Astrocyte of the hippocampus (primary cell): ENCODE results near the gene OR2V2.
"Not testable (repeated sequence)": the region's sequence is repeated elsewhere in the genome, so short reads cannot be mapped to it uniquely, and the experiment has no call there.

Experiments
- DNase-seq: peaks from one replicate; pipeline ENCODE4 v3.0.0; 2011; ENCODE audit warnings: low read depth, low spot score

Gene OR2V2

DNA sequence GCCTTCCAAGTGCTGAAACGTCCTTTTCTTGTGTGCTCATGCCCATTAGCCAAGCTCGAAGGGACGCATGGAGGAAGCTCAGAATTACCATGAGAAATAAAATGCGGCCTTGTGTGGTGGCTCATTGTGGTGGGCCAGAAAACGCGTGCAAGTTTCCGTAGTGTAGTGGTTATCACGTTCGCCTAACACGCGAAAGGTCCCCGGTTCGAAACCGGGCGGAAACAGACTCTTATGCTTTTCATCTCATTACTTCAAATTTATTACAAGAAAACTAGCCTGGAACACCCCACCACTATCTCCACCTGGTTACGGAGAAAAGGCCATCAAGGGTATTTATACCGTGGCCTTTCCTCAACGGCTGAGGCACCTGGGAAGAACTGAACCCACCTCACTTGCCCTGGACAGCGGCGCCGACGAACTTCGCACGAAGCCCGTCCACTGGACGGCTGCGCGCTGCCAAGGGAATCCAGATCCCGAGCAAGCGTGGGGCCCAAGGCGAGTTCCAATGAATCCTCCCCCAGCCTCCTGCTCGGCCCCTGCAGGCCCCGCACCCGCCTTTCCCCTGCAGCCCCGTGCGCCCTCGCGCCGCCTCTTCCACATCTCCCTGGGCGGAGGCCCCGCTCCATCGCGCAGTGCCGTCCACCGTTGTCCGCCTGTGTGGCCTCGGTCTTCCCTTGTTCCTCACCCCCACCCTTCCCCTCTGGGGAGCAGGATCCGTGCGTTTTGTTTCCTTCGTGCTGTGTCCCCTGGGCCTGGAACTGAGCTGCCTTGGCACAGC lies 22.3 kb downstream of the OR2V2 start:
- DNase-seq = peak; percentile 60

DNA sequence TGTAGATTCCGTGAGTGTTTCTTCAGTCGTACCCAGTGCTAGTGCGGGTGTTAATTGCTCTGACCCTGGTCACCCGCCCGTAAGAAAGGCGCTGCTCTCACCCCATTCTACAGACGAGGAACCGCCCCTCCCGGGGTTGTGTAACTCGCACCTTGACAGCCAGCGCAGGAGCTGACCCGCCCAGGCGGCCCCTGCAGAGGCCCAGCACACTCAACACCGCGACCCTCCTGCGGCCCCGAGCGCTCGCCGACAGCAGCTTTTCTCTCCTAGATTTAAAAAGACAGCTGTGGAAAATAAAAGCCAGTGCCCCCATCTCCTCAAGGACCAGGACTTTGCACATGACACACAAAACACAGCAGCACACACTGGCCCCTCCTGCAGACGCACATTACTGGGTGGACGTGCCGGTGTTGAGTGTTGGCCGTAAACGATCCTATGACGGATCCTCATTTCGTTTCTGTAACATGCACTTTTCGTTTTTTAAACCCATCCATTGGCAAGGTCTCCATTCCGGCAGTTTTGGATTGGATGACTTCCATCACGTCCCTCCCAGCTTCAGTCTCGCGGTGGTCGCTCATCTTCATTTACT lies 22.9 kb downstream of the OR2V2 start:
- DNase-seq = no peak

DNA sequence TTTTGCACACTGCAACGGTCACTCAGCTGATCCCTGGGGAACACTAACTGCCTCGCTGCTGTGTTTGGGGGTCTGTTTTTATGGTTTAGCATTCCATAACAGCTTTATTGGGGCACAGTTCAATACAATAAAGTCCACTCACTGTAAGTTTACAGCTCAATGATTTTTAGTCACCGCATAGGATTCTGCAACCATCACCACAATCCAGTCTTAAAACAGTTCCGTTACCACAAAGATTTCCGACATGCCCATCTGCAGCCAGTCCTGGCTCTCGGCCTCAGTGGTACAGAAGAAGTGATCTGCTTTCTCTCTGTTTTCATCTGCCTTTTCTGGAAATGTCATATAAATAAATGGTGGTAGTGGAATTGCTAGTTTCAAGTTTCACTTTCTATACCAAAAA lies 23.6 kb downstream of the OR2V2 start:
- DNase-seq = peak; percentile 63

DNA sequence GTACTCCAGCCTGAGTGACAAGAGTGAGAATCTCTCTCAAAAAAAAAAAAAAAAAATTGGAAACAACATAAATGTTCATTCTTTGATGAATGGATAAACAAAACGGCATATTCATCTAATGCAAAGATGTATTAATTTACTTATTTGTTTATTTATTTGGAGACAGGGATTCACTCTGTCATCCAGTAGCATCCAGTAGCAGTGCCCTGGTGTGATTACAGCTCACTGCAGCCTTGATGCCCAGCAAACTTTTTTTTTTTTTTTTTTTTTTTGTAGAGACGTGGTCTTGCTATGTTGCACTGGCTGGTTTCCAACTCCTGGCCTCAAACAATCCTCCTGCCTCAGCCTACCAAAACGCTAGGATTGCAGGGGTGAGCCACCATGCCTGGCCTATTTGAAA lies 24.4 kb downstream of the OR2V2 start:
- DNase-seq = no peak

DNA sequence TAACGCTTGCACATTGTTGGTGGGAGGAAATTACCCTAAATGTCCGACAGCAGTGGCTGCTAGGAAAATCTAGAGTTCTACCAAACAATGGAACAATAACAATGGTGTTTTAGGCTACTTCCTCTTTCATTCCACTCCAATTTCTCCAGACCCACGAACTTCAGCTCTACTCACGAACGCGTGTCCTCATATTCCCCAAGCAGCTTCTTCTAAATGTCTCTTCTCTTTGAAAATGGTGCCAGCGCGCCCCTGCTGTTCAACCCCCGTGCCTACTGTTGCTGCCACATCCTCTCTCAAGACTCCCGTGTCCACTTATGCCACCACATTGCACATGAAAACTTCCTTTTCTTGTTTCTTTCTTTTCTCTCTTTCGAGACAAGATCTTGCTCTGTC lies 25.6 kb downstream of the OR2V2 start:
- DNase-seq = no peak

DNA sequence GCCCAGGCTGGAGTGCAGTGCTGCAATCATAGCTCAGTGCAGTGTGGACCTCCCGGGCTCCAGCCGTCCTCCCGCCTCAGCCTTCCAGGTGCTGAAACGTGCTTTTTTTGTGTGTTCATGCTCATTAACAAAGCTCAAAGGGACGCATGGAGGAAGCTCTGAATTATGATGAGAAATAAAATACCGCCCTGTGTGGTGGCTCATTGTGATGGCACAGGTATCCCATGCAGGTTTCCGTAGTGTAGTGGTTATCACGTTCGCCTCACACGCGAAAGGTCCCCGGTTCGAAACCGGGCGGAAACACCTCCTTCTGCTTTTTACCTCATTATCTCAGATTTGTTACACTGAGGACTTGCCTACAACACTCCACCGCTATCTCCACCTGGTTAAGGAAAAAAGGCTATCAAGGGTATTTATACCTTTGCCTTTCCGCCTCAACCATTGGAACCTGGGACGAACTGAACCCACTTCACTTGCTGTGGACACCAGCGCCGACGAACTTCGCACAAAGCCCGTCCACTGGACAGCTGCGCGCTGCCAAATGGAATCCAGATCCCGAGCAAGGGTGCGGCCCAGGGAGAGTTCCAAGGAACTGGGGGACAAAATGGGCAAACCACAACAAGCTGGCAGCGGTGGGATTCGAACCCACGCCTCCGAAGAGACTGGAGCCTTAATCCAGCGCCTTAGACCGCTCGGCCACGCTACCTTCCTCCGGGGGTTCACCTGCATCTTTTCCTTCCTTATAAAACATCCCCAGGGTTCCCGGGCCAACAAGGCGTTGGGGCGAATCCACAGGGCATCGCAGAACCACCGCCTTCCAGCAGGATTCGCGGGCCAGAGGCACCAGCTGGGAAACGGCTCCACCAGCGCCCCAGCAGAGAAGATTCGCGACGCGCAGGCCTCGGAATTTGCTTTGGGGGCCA lies 26.3 kb downstream of the OR2V2 start:
- peak; percentile 42 for DNase-seq

DNA sequence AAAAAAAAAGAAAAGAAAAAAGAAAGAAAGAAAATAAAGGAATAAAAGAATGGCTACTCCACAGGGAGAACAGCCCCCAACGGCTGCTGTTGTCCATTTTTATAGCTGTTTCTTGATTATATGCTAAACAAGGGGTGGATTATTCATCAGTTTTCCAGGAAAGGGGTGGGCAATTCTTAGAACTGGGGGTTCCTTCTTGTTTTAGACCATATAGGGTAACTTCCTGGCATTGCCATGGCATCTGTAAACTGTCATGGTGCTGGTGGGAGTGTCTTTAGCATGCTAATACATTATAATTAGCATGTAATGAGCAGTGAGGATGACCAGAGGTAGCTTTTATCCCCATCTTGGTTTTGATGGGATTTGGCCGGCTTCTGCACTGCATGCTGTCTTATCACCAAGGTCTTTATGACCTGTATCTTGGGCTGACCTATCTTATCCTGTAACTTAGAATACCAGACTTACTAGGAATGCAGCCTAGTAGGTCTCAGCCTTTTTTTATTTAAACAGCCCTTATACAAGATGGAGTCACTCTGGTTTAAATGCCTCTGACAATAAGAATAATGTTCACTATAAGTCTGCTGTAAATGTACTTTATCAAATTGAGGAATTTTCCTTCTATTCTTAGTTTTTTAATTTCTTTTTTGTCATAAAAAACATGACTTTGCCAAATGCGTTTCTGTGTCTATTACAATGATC lies 29.0 kb downstream of the OR2V2 start:
- DNase-seq = no peak

DNA sequence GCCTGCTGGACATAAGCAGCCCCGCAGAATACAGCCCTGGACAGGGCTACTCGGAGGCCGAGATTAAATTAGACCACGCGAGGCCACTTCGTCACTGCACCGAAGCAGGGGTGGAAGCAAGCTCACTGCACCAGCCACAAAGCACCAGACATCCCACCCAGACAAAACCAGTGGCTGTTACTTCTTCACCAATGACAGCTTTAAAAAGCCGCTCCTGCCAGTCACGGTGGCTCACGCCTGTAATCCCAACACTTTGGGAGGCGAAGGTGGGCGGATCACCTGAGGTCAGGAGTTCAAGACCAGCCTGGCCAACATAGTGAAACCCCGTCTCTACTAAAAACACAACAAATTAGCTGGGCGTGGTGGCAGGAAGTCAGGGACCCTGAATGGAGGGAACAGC lies 30.2 kb downstream of the OR2V2 start:
- DNase-seq = not testable (repeated sequence)

DNA sequence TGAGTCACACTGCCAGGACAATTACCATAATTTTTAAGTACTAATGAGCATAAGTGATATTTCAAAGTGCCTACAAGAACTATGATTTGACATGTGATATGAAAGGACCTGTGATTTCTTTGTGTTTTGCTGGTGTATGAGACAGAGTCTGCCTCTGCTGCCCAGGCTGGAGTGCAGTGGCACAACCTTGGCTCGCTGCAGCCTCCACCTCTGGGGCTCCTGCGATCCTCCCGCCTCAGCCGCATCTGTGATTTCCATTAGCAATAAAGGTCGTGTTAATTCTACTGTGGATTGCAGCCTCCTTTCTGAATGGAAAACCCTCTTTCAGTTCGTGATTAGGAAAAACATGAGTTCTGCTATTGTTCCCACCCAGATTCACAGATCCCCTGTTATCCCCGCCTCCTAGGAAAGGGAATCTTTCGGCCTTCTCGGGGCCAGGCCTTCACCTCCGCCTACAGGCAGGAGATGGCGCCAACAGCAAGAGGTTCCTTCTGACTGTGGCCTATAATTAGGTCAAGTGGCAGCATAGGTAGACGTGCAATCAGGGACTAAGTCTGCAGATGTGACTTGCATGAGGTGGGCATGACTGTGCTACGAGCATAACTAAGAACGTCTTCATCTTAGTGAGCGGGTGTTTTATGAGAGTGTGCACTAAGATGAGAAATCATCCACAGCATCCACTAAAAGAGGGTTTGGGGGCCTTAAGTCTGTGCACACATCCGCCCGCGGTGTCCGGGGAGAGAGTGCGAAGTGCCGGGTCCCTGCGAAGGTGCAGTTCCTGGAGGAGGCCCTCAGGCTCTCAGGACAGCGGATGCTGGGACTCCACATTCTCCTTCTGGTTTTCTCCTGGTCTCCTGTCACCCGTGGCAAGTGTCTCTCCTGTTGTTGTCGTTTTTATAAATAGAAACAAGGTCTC lies 34.5 kb downstream of the OR2V2 start:
- DNase-seq = peak; percentile 80

DNA sequence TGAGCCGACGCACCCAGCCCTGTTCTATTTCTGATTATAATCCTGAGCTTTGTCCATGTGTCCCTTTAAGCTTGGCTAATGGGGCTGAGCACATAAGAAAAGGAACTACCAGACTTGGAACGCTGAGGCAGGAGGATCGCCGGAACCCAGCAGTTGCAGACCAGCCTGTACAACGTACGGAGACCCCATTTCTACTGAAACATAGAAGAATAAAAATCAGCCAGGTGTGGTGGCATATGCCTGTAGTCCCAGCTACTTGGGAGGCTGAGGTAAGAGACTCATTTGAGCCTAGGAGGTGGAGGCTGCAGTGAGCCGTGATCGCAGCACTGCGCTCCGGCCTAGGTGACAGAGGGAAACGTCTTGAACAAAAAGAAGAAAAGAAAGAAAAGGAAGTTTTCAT lies 35.3 kb downstream of the OR2V2 start:
- DNase-seq = no peak

DNA sequence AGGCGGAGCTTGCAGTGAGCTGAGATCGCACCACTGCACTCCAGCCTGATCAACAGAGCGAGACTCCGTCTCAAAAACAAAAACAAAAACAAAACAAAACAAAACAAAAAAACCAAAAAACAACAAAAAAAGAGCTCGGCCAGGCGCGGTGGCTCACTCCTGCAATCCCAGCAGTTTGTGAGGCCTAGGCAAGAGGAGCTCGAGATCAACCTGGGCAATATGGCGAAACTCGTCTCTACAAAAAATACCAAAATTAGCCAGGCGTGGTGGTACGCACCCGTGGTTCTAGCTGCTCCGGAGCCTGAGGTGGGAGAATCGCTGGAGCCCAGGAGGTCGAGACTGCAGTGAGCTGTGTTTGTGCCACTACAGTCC lies 37.4 kb downstream of the OR2V2 start:
- no peak for DNase-seq

DNA sequence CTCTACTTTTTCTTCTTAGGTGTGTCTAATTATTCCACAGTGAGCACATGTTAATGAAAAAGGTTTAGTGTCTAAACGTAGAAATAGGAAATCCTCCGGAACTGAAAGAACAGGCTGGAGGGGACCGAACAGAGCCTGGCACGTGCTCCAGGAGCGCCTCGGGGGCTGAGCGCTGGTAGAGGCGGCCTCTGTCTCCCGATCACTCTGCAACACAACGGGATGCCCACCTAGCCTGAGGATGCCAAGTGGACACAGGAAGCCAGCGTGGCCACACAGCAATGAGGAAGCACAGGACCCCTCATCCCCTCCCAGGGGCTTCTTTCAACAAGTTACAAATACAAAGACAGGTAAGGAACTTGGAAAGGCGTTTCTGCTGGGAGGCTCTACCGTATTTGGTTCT lies 38.2 kb downstream of the OR2V2 start:
- DNase-seq = no peak

DNA sequence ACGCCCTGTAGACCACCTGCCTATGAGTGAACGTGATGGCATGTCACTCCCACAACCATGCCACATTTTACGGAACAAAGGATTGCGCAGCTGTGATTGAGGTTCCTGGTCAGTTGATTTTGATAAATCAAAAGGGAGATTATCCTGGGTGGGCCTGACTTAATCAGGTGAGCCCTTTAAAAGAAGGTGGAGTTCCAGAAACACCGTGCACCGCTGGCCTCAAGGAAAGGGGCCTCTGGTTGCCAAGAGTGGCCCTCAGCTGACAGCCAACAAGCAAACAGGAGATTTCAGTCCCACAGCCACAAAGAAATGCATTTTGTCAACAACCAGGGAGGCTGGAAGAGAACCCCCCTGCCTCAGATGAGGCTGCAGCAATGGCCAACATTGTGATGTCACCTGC lies 38.6 kb downstream of the OR2V2 start:
- DNase-seq = no peak

DNA sequence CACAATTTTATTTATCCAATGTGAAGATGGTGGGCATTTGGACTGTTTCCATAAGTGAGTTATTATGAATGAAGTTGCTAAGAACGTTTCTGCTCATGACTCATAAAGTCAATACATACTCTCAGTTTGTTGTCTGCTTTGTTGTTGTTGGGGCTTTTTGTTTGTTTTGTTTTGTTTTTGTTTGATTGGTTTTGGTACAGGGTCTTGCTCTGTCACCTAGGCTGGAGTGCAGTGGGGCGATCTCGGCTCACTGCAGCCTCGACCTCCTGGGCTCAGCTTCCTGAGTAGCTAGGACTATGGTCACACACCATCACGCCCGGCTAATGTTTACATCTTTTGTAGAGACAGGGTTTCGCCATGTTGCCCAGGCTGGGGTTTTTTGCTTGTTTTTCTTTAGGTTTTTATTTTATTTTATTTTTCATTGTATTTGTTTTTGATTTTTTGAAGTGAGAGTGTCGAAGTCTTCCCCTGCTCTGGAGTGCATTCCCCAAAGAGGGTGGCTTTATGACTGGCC lies 39.7 kb downstream of the OR2V2 start:
- DNase-seq = no peak

DNA sequence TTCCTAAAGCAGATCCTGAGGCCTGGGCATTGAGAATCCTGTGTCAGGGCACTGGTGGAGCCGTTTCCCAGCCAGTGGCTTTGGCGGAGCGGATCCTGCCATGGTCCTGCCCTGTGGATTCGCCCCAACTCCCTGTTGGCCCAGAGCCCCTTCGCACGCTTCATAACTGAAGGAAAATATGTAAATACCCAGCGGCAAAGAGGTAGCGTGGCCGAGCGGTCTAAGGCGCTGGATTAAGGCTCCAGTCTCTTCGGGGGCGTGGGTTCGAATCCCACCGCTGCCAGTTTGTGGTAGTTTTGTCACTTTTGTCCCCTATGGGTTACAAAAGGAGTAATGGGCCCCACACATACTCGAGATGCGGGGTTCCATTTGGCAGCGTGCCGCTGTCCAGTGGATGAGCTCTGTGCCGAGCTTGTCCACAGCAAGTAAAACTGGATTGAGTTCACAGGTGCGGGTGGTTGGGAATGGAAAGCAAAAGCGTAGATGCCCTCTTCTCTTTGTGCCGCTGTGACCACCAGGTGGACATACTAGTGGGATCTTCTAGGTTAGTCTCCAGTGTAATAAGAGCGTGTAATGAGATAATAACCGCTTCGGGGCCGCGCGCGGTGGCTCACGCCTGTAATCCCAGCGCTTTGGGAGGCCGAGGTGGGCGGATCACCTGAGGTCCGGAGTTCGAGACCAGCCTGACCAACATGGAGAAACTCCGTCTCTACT lies 40.3 kb downstream of the OR2V2 start:
- DNase-seq = peak; percentile 78

DNA sequence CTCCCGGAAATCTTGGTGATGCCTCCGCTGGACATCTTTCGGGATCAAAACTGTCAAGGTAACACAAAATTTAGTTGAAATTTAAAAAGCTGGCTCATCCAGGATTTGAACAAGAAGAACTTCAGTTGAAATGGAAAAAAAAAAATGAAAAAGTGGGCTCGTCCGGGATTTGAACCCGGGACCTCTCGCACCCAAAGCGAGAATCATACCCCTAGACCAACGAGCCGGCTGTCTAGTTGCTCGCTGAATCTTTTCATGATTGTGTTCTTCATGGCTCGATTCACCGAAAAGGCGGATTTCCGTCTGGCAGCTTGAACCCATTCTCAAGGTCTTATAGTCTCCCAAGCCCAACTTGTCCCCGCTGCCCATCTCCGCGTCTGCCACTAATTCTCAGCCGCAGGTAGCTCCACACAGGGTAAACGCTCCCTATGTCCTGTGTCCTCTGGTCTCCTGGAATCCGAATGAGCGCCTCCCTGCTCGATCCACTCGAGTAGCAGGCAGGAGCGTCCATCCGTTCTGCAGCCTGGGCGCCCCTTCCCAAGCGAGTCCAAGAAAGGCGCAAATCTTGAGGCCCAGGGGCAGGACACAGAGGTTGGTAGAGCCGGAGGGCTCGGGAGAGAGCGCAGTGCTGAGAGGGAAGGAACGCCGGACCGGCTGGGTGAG lies 41.4 kb downstream of the OR2V2 start:
- peak; percentile 85 for DNase-seq

DNA sequence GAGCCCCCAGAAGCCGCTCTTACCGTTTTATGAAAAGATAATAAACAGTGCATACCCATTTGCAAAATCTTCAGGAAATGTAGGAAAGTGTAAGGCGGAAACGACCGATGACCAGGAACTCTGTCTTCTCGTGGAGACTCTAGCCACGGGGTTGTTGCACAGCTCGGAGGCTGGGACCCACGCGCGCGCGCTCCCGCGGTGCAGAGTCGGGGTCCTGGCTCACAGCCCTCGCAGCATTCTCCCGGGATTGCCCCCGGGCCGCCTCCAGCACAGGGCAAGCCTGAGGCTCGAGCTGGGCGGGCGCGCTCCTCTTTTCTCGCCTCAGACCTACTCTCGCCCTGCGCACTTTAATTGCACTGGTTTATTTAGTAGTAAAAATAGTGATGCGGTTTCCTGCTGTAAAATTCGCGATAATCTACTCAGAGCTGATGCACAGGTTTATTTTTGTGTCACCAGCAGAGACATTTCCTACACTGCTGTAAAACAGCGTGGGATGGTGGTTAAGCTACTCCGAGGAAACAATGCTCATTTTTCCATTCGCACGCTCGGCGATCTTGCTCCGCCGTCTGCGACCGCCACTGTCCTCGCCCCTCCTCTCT lies 42.1 kb downstream of the OR2V2 start:
- peak; percentile 59 for DNase-seq

DNA sequence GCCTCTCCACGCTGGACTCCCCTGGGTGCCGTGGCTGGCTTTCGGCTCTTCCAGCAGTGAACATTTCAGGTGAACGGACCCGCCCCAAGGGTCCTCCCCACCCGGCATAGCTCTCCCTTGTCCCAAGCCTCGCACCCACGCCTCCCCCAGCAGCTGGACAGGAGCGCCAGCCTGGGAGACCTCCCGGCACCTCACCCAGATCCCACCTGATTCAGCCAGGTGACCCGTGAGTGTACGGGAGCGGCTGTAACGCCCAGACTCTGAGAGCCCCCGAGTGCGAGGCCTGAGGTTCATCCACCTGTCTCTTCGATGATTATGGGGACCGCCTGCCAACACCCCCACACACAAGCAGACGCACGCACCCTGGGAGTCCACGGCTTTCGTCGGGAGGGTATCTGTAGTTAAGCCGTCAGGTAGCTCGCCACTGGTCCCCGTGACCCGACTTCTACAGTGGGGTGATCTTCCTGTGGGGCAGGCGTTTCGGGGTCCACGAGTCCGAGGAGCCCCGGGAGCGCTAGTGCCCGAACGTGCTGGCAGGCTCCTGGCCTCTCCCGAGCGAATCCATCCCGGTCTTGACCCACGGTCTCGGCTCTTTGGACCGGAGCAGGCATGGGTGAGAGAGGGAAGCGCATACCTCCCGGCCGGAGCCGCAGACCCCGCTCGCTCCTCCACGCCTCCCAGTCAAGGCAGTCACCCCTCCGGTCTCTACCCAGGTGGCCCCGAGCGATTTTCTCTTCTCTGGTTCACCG lies 42.8 kb downstream of the OR2V2 start:
- DNase-seq = peak; percentile 36
